Neural cell (in vitro differentiated cells): ENCODE measurements around the gene HOXA4. TPM values are rescaled to one million over a fixed set of nuclear protein-coding genes. Genes with fewer than 3 reads are reported as not detected.

Experiments
- H2AFZ ChIP-seq: fragments of 200-600, 300-800 bp; sonication (generic), shearing (Covaris generic); 2 replicates; pipeline ENCODE4 v1.6.0; 2014; ENCODE audit warnings: low read depth, mild to moderate bottlenecking, antibody characterized with exemption, low read length, moderate library complexity
- H3F3A ChIP-seq: fragments of 200-600 bp; shearing (Covaris generic); 2 replicates; pipeline ENCODE4 v1.6.1; 2016; ENCODE audit warnings: mild to moderate bottlenecking, moderate library complexity, mixed read lengths, antibody characterized with exemption, low read length; ENCODE audit not compliant: insufficient read depth, poor library complexity, severe bottlenecking
- H3K27ac ChIP-seq: fragments of 200-600, 300-800 bp; sonication (generic), shearing (Covaris generic); 2 replicates; pipeline ENCODE4 v1.5.1; 2014; ENCODE audit warnings: mild to moderate bottlenecking, low read length, moderate library complexity
- H3K27me3 ChIP-seq: fragments of 300-800, 200-600 bp; sonication (generic), shearing (Covaris generic); 2 replicates; pipeline ENCODE4 v1.6.0; 2014; ENCODE audit warnings: mild to moderate bottlenecking, low read depth, low read length, moderate library complexity; ENCODE audit not compliant: insufficient read depth
- H3K36me3 ChIP-seq: fragments of 300-800, 200-600 bp; sonication (generic), shearing (Covaris generic); 2 replicates; pipeline ENCODE4 v1.5.1; 2014; ENCODE audit warnings: mild to moderate bottlenecking, antibody characterized with exemption, low read length, moderate library complexity; ENCODE audit not compliant: insufficient read depth
- H3K4me2 ChIP-seq: fragments of 300-800, 200-600 bp; sonication (generic), shearing (Covaris generic); 2 replicates; pipeline ENCODE4 v1.6.0; 2014; ENCODE audit warnings: mild to moderate bottlenecking, low read length
- H3K4me3 ChIP-seq: fragments of 300-800, 200-600 bp; sonication (generic), shearing (Covaris generic); 2 replicates; pipeline ENCODE4 v1.5.1; 2014; ENCODE audit warnings: mild to moderate bottlenecking, low read length, moderate library complexity
- H3K79me2 ChIP-seq: fragments of 200-600 bp; shearing (Covaris generic); replicated peaks from 2 replicates; pipeline ENCODE4 v1.6.0; 2014; ENCODE audit warnings: mild to moderate bottlenecking, low read length, moderate library complexity; ENCODE audit not compliant: insufficient read depth
- H3K9ac ChIP-seq: fragments of 300-800, 200-600 bp; sonication (generic), shearing (Covaris generic); 2 replicates; pipeline ENCODE4 v1.6.1; 2016; ENCODE audit warnings: mild to moderate bottlenecking, low read length, mixed read lengths
- H3K9me2 ChIP-seq: fragments of 200-600 bp; shearing (Covaris generic); 2 replicates; pipeline ENCODE4 v1.6.1; 2016; ENCODE audit warnings: mild to moderate bottlenecking, low read length, mixed read lengths; ENCODE audit not compliant: insufficient read depth
- H3K9me3 ChIP-seq: fragments of 200-600, 300-800 bp; sonication (generic), shearing (Covaris generic); 2 replicates; pipeline ENCODE4 v1.6.1; 2016; ENCODE audit warnings: mild to moderate bottlenecking, mixed run types, low read length, moderate library complexity, mixed read lengths
- H4K20me1 ChIP-seq: fragments of 200-600 bp; shearing (Covaris generic); 2 replicates; pipeline ENCODE4 v1.6.1; 2016; ENCODE audit warnings: mild to moderate bottlenecking, mixed run types; ENCODE audit not compliant: insufficient read depth
- CTCF ChIP-seq: fragments of 450-650 bp; IDR thresholded peaks from 2 replicates; pipeline ENCODE4 v1.5.1; 2014; ENCODE audit warnings: antibody characterized with exemption, mild to moderate bottlenecking, moderate library complexity; ENCODE audit not compliant: poor library complexity, severe bottlenecking
- EP300 ChIP-seq: fragments of 450-650 bp; conservative IDR thresholded peaks from 2 replicates; pipeline ENCODE4 v1.6.1; 2014; ENCODE audit warnings: antibody characterized with exemption, mild to moderate bottlenecking, moderate library complexity; ENCODE audit not compliant: poor library complexity, severe bottlenecking
- EZH2 ChIP-seq: fragments of 200-600, 300-800 bp; shearing (Covaris generic), sonication (generic); IDR thresholded peaks from 2 replicates; pipeline ENCODE4 v1.6.1; 2014; ENCODE audit warnings: antibody characterized with exemption, low read length, borderline replicate concordance, mild to moderate bottlenecking; ENCODE audit not compliant: insufficient read depth, poor library complexity, severe bottlenecking
- MXI1 ChIP-seq: fragments of 450-650 bp; conservative IDR thresholded peaks from 2 replicates; pipeline ENCODE4 v1.6.1; 2014; ENCODE audit warnings: antibody characterized with exemption, mild to moderate bottlenecking; ENCODE audit not compliant: poor library complexity, severe bottlenecking
- POLR2AphosphoS5 ChIP-seq: IDR thresholded peaks from 2 replicates; pipeline ENCODE4 v1.6.1; 2012
- RAD21 ChIP-seq: fragments of 450-650 bp; conservative IDR thresholded peaks from 2 replicates; pipeline ENCODE4 v1.6.1; 2014; ENCODE audit warnings: antibody characterized with exemption, mild to moderate bottlenecking, moderate library complexity
- REST ChIP-seq: IDR thresholded peaks from 2 replicates; pipeline ENCODE4 v1.6.1; 2012; ENCODE audit warnings: borderline replicate concordance
- SMC3 ChIP-seq: fragments of 450-650 bp; conservative IDR thresholded peaks from 2 replicates; pipeline ENCODE4 v1.6.1; 2014; ENCODE audit warnings: antibody characterized with exemption, mild to moderate bottlenecking, moderate library complexity; ENCODE audit not compliant: poor library complexity
- TAF1 ChIP-seq: IDR thresholded peaks from 2 replicates; pipeline ENCODE4 v1.6.1; 2012; ENCODE audit warnings: low read depth
- polyA plus RNA-seq: library from polyadenylated mRNA; depleted of rRNA; stranded (reverse); fragments of >200 nt; gene quantifications from 2 replicates; pipeline ENCODE4 v1.2.3, GENCODE V29; 2014

Gene HOXA4
- polyA plus RNA-seq, 1 donor from 2014 or later: not detected

- Histone ChIP-seq H3K4me2 (no peak overlapping the region), H3K27me3 (peaks cover 100% of the 10 kb centered on the region), H3K4me3 (no peak overlapping the region), H3F3A (no peaks in the 10 kb centered on the region), H3K9ac (no peak overlapping the region), H3K9me2 (no peaks in the 10 kb centered on the region), H4K20me1 (no peaks in the 10 kb centered on the region), H3K9me3 (peaks cover 40% of the 10 kb centered on the region), H3K36me3 (no peaks in the 10 kb centered on the region), H3K27ac (no peak overlapping the region), H2AFZ (no peak overlapping the region), H3K79me2 (no peaks in the 10 kb centered on the region)
- no peak for TF ChIP-seq REST
- no peak for TF ChIP-seq EP300
- no peak for TF ChIP-seq TAF1
- TF ChIP-seq SMC3: no peak
- no peak for TF ChIP-seq CTCF
- no peak for TF ChIP-seq EZH2
- TF ChIP-seq RAD21: no peak
- no peak for TF ChIP-seq POLR2AphosphoS5
- TF ChIP-seq MXI1: no peak
Observed at GRCh38 chr7:27145165-27145913, 14.8 kb upstream of the HOXA4 start.

- Histone ChIP-seq H3K4me2 (no peak overlapping the region), H3K4me3 (no peak overlapping the region), H4K20me1 (no peaks in the 10 kb centered on the region), H3F3A (no peaks in the 10 kb centered on the region), H3K9me3 (peaks cover 40% of the 10 kb centered on the region), H3K27me3 (peaks cover 100% of the 10 kb centered on the region), H3K36me3 (no peaks in the 10 kb centered on the region), H3K27ac (no peak overlapping the region), H2AFZ (no peak overlapping the region), H3K9me2 (no peaks in the 10 kb centered on the region), H3K9ac (no peak overlapping the region), H3K79me2 (no peaks in the 10 kb centered on the region)
- TF ChIP-seq TAF1: no peak
- no peak for TF ChIP-seq EP300
- no peak for TF ChIP-seq MXI1
- no peak for TF ChIP-seq EZH2
- TF ChIP-seq POLR2AphosphoS5: no peak
- TF ChIP-seq REST: no peak
- TF ChIP-seq CTCF: no peak
- TF ChIP-seq SMC3: no peak
- no peak for TF ChIP-seq RAD21
Observed at GRCh38 chr7:27144781-27145164, 14.2 kb upstream of the HOXA4 start.
